ENCODE data around the gene CHRM5. TPM values are rescaled to one million over a fixed set of nuclear protein-coding genes. Genes with fewer than 3 reads are reported as not detected.
A peak's percentile ranks its signal among the peaks of the same experiment; 100 is the strongest.

The CHRM5 gene
- total and polyA plus RNA-seq, 4 donors, result 0.01 to 0.23 TPM; not detected in 2

DNA sequence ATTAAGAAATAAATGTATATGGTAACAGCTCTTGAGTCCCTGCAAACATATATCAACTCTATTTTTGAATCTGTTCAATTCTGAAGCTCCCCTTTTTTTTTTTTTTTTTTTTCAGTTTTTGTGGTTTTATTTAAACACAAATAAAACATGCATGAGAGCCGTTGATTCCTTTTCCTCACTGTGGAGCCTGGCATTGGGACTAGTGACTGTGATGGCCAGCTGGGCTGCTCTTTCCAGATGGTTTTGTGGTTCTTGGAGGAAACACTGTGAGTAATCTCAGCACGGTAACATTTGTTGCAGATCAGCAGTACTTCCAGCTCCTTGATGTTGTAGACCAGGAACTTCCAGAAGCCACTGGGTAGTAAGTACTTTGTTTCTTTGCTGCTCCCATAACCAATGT is 117.4 kb downstream of the CHRM5 start:
- H3K36me3 ChIP-seq (ENCODE audit: control insufficient read depth in 4 of 4, insufficient read depth in 4 of 4, low read length in 4 of 4), result peaks cover 10 to 19% (median 15%) of the 10 kb centered on the region in 4 donors
- H3K9ac ChIP-seq (ENCODE audit: insufficient read depth in 1 of 2, low read length in 2 of 2), result no peak overlapping the region
- no peaks in the 10 kb centered on the region for H3K9me3 ChIP-seq (ENCODE audit: control insufficient read depth in 4 of 4, insufficient read depth in 3 of 4, low read length in 3 of 4)
- no peak overlapping the region for H3K4me3 ChIP-seq
- WGBS, 2 donors, result 67 to 78% methylated on average over 2 of the region's 2 CpGs
- TF ChIP-seq, protein P1, sequence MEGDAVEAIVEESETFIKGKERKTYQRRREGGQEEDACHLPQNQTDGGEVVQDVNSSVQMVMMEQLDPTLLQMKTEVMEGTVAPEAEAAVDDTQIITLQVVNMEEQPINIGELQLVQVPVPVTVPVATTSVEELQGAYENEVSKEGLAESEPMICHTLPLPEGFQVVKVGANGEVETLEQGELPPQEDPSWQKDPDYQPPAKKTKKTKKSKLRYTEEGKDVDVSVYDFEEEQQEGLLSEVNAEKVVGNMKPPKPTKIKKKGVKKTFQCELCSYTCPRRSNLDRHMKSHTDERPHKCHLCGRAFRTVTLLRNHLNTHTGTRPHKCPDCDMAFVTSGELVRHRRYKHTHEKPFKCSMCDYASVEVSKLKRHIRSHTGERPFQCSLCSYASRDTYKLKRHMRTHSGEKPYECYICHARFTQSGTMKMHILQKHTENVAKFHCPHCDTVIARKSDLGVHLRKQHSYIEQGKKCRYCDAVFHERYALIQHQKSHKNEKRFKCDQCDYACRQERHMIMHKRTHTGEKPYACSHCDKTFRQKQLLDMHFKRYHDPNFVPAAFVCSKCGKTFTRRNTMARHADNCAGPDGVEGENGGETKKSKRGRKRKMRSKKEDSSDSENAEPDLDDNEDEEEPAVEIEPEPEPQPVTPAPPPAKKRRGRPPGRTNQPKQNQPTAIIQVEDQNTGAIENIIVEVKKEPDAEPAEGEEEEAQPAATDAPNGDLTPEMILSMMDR (IDR thresholded peaks at IDR 0.05; ENCODE audit: control extremely low read depth, extremely low read depth), result no peak
- no peaks in the 10 kb centered on the region for H3K27me3 ChIP-seq (ENCODE audit: control insufficient read depth in 3 of 3, insufficient read depth in 3 of 3, low read length in 2 of 3)
- H3K27ac ChIP-seq (ENCODE audit: low read depth in 1 of 2, low read length in 1 of 2), result no peak overlapping the region
- no peaks in the 10 kb centered on the region for H3K4me1 ChIP-seq (ENCODE audit: control insufficient read depth in 5 of 5, insufficient read depth in 5 of 5, low read length in 5 of 5)
- no peak for ATAC-seq (ENCODE audit: insufficient read depth, low FRiP score)
- DNase-seq, result no peak

DNA sequence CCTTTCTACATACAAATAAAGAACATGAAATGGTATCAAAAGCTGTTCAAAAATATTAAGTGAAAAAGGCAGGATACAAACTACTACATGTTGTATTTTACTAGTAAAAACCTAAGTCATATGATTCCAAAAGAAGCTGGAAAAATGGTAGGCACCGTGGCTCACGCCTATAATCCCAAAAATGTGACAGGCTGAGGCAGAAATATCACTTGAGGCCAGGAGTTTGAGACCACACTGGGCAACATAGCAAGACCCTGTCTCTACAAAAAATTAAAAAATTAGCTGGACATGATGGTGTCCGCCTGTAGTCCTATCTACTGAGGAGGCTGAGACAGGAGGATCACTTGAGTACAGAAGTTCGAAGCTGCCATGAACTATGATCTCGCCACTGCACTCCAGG is 131.6 kb downstream of the CHRM5 start:
- no peak overlapping the region for H3K4me3 ChIP-seq
- H3K27me3 ChIP-seq (ENCODE audit: control insufficient read depth in 3 of 3, insufficient read depth in 3 of 3, low read length in 2 of 3), result no peaks in the 10 kb centered on the region
- WGBS, 2 donors, result 97 to 98% methylated on average over 5 of the region's 5 CpGs
- ATAC-seq (ENCODE audit: insufficient read depth, low FRiP score) (no peak), DNase-seq (no peak)
- no peak overlapping the region for H3K9ac ChIP-seq (ENCODE audit: insufficient read depth in 1 of 2, low read length in 2 of 2)
- H3K9me3 ChIP-seq (ENCODE audit: control insufficient read depth in 4 of 4, insufficient read depth in 3 of 4, low read length in 3 of 4), result peaks cover 0 to 3% (median 0%) of the 10 kb centered on the region in 4 donors
- H3K4me1 ChIP-seq (ENCODE audit: control insufficient read depth in 5 of 5, insufficient read depth in 5 of 5, low read length in 5 of 5), result peaks cover 0 to 7% (median 4%) of the 10 kb centered on the region in 5 donors
- H3K27ac ChIP-seq (ENCODE audit: low read depth in 1 of 2, low read length in 1 of 2), result no peak overlapping the region
- peaks cover 0 to 4% (median 2%) of the 10 kb centered on the region in 4 donors for H3K36me3 ChIP-seq (ENCODE audit: control insufficient read depth in 4 of 4, insufficient read depth in 4 of 4, low read length in 4 of 4)
- TF ChIP-seq, protein P1 (IDR thresholded peaks at IDR 0.05; ENCODE audit: control extremely low read depth, extremely low read depth), result no peak

DNA sequence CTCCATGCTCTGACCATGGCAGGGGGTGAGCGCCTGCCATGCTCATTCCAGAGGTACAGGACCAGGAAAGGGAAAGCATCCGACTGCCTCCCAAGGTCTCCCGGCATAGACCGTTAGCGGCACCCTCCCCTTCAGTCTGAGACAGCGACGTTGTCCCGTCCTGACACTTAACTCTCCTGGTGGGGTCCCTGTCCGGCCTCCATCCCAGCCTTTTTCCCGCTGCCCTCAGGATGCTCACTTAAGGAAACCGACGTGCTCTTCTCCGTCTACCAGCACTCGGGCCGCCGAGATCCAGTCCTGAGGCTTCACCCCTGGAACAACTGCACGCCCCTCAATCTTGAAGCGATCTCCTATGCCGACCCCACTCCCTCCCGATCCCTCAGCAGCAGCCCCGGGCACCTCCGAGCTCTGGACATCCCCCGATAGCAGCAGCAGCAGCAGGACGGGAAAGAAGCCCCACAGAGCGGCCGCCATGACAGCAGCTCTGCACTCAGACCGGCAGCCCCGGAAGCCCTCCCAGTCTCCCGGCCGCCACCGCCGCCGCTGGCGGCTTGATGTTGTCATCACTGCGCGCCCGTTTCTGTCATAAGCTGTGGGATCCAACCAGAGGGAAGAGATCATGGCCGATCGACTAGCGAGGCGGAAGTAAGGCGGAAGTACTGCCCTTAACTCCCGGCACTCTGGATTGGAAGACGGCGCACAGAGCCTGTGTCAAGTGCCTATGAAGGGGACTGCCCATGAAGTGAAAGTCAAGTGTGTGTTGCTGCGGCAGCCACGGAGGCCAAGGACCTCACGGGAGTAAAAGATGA is 133.3 kb downstream of the CHRM5 start, which contains the start of the genes EMC7 and PGBD4:
TSS of gene EMC7 (minus strand) at position 497 of the 809 bp plus-strand sequence. CDS start at position 474, 23 bp downstream.
TSS of gene PGBD4 (plus strand) at position 718 of the 809 bp plus-strand sequence. CDS start 449 bp downstream, outside the sequence.
- H3K4me3 ChIP-seq, result peak within 1 kb of the TSS; percentile 91
- H3K9me3 ChIP-seq (ENCODE audit: control insufficient read depth in 4 of 4, insufficient read depth in 3 of 4, low read length in 3 of 4), result peaks cover 0 to 3% (median 0%) of the 10 kb centered on the region in 4 donors
- 0 to 1% methylated on average over 47 to 48 of the region's 48 CpGs for WGBS, 2 donors
- TF ChIP-seq, protein P1 (IDR thresholded peaks at IDR 0.05; ENCODE audit: control extremely low read depth, extremely low read depth), result no peak
- peaks cover 0 to 7% (median 4%) of the 10 kb centered on the region in 5 donors for H3K4me1 ChIP-seq (ENCODE audit: control insufficient read depth in 5 of 5, insufficient read depth in 5 of 5, low read length in 5 of 5)
- DNase-seq (peak; percentile 99 to 100 (median 99)), ATAC-seq (ENCODE audit: insufficient read depth, low FRiP score) (peak; percentile 97)
- no peaks in the 10 kb centered on the region for H3K27me3 ChIP-seq (ENCODE audit: control insufficient read depth in 3 of 3, insufficient read depth in 3 of 3, low read length in 2 of 3)
- H3K9ac ChIP-seq (ENCODE audit: insufficient read depth in 1 of 2, low read length in 2 of 2), result peak within 1 kb of the TSS; percentile 93 to 96
- H3K36me3 ChIP-seq (ENCODE audit: control insufficient read depth in 4 of 4, insufficient read depth in 4 of 4, low read length in 4 of 4), result peaks cover 0 to 4% (median 0%) of the 10 kb centered on the region in 4 donors
- H3K27ac ChIP-seq (ENCODE audit: low read depth in 1 of 2, low read length in 1 of 2), result peak within 1 kb of the TSS; percentile 83 to 97
